Measurements from ENCODE around the gene AP3B1.

DNA sequence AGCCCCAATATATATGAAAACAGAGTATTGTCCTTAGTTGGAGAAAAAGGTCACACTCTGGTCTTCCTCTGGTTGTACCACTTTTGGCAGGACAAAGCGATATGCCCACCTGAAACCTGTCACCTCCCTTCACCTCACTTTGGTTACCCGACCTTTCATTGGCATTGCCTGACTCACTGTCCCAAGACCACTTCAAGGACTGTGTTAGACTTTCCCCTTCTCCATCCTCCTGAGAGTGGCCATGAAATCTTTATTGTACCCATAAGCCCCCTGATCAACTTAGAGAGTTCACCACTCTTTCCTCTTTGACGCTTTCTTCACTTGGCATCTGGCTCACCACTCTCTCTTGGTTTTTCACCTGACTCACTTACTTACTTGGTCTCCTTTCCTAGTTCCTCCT lies 32.4 kb upstream of the AP3B1 start:
- TF ChIP-seq POLR2A (IDR thresholded peaks at IDR 0.05), result no peak
- TF ChIP-seq, protein P1, sequence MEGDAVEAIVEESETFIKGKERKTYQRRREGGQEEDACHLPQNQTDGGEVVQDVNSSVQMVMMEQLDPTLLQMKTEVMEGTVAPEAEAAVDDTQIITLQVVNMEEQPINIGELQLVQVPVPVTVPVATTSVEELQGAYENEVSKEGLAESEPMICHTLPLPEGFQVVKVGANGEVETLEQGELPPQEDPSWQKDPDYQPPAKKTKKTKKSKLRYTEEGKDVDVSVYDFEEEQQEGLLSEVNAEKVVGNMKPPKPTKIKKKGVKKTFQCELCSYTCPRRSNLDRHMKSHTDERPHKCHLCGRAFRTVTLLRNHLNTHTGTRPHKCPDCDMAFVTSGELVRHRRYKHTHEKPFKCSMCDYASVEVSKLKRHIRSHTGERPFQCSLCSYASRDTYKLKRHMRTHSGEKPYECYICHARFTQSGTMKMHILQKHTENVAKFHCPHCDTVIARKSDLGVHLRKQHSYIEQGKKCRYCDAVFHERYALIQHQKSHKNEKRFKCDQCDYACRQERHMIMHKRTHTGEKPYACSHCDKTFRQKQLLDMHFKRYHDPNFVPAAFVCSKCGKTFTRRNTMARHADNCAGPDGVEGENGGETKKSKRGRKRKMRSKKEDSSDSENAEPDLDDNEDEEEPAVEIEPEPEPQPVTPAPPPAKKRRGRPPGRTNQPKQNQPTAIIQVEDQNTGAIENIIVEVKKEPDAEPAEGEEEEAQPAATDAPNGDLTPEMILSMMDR (IDR thresholded peaks at IDR 0.05), result no peak
